HG03103 (cell line): ENCODE results near the gene NDUFB3.

Experiments used
- ATAC-seq: cut with Tn5 transposase; IDR thresholded peaks from one replicate; pipeline ENCODE4 v1.9.1; 2021; ENCODE audit warnings: low read depth; ENCODE audit not compliant: unreplicated experiment

The NDUFB3 gene

DNA sequence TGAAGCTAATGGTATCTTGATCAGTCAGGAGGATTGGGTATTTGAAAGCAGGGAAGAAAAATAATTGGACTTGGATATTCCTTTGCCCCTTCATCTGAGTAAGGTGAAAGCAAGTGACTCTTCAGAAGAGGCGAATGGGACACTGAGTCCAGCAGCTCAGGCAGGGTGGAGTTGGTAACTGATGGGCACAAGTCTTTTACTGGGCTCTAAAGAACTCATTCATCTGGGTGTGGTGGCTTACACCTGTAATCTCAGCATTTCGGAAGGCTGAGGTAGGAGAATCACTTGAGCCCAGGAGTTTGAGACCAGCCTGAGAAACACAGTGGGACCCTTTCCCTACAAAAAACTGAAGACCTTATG, 55.3 kb downstream of the NDUFB3 start:
- no peak for ATAC-seq

DNA sequence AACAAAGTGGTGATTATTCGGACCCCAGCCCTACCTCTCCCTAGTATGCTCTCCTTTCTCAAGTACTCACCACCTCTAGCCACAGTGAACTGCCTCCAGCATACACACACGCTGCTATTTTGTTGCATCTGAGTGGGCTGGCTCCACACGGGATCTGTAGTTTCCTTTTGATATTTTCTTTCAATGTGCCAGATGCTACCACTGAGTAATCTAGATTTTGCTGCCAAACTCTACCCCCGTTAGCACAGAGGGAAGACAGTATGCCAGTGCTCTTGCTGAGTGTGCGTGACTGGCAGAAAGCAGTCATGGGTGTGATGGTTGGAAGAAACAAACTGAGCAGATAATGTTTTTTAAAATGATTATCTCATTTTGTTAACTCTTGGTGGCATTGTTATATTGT, 55.8 kb downstream of the NDUFB3 start:
- ATAC-seq: no peak

DNA sequence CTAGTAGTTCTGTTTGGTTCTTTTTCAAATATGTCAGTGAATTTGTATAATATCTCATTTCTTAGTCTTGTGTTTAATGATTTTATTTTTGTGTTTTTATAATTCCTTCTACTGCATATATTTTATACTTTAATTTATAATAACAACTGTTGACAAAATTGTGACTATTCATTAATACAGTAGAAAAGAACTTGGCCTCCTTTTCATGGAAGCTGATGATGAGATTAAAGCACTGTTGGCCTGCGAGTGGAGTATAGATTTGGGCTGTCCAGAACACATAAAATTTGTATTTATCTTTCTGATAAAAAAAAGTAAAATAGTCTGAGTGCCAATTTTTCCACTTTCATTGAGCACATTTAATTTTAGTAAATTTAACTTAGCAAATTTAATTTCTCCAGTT, 56.2 kb downstream of the NDUFB3 start:
- ATAC-seq: no peak

DNA sequence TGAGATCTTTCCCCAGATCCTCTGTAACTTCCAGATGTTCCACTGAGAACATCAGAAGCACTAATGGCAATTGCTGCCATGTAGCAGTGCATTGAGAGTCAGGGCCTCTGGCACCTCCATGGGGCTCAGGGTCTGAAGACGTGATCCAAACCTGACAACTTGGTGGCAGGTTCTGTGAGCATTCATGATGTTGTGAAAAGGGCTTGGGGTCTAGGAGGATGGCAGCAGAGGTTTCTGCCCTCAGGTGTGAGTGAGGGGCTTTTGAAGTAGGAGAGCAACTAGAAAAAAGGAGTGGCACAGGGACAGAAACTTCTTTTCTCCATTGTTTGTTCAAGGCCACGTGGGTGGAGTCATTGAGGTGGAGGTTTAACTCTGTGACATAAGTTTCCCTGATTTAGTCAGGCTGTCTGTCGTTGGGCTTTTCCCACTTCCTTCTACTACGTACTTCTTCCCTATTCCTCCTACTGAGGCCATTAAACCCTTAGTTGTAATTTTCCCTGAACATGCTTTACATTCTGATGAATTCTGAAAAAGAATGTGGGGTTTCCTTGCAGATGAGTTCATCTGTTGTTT, 57.2 kb downstream of the NDUFB3 start:
- ATAC-seq: no peak

DNA sequence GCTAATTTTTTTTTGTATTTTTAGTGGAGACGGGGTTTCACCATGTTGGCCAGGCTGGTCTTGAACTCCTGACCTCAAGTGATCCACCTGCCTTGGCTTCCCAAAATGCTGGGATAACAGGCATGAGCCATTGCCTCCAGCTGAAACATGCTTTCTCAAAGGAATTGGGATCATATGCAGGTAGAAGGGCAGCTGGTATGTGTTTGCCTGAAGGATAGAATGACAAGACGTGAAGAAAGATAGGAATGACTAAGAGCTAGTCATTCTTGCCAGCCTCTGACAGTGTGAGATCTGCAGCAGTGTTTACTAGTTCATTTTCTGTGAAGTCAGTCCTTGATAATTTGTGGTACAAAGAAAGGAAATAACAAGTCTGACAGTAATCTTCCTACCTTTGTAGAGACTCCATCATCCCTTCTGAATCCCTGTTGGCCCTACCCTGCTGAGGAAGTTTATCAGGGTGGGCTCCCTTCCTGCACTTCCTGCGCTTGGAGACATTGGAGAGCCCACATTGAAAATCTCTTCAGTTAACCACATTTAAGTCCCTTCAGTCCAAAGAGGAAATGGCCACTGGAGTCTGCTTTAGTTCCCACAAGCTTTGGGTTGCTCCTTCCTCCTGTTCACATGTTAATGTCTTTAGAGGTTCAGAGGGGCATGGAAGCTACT, 58.9 kb downstream of the NDUFB3 start:
- no peak for ATAC-seq

DNA sequence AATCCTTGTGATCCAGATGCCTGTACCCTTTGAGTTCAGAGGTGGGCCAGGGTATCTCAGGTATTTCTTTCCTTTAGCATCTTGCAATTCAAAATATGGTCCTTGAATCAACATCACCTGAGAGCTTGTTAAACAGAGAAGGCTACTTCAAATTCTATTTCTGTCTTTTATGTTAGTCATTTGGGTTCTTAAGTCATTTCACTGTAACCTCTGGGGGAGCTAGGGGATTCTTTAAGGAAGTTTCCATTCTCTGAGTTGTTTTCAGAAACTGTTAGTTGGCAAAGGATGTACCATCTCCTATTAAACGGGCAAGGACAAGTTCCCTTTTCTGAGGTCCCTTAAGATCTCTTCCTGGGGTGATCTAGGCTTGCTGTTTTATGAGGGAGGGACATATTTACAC, 60.7 kb downstream of the NDUFB3 start:
- no peak for ATAC-seq
